Brain microvascular endothelial cell (primary cell): ENCODE measurements around the gene FJX1.

Source experiments
- DNase-seq: peaks from one replicate; pipeline ENCODE4 v3.0.0-alpha.2; 2020
- H3K27ac ChIP-seq: fragments of 250-450 bp; sonication (Bioruptor Pico); 2 replicates; pipeline ENCODE4 v1.5.1; 2020; ENCODE audit warnings: mild to moderate bottlenecking, moderate library complexity
- H3K27me3 ChIP-seq: fragments of 250-450 bp; sonication (Bioruptor Pico); replicated peaks from 2 replicates; pipeline ENCODE4 v1.5.1; 2020; ENCODE audit warnings: mild to moderate bottlenecking
- H3K36me3 ChIP-seq: fragments of 250-450 bp; sonication (Bioruptor Pico); replicated peaks from 2 replicates; pipeline ENCODE4 v1.5.1; 2020; ENCODE audit warnings: mild to moderate bottlenecking
- H3K4me3 ChIP-seq: 2 replicates; pipeline ENCODE4 v1.5.1; 2011; ENCODE audit warnings: low read depth, mild to moderate bottlenecking, control low read depth, low read length, moderate library complexity
- CTCF ChIP-seq: IDR thresholded peaks from 2 replicates; pipeline ENCODE4 v1.5.1; 2011; ENCODE audit warnings: low read depth, mild to moderate bottlenecking, moderate library complexity, low read length, control low read depth, inconsistent platforms; ENCODE audit errors: missing control alignments
- in situ Hi-C: cut with HindIII; loops from 2 replicates; pipeline ENCODE4 v1.10.0; 2017; ENCODE audit warnings: low sequenced_read_pairs, low pct_ligation_motif_present

Gene FJX1

GRCh38 chr11:35583126-35583525 lies 35.1 kb upstream of the FJX1 start:
- Histone ChIP-seq H3K4me3 (no peak overlapping the region), H3K27ac (peak overlapping the region; percentile 43), H3K27me3 (no peaks in the 10 kb centered on the region), H3K36me3 (no peaks in the 10 kb centered on the region)
- in situ Hi-C loops, result no loop called here
- no peak for TF ChIP-seq CTCF
- DNase-seq, result peak; percentile 65

GRCh38 chr11:35583843-35584242 lies 34.4 kb upstream of the FJX1 start:
- Histone ChIP-seq H3K27me3 (no peaks in the 10 kb centered on the region), H3K36me3 (no peaks in the 10 kb centered on the region), H3K4me3 (no peak overlapping the region), H3K27ac (peak overlapping the region; percentile 43)
- in situ Hi-C loops, result no loop called here
- no peak for TF ChIP-seq CTCF
- no peak for DNase-seq

- Histone ChIP-seq H3K36me3 (no peaks in the 10 kb centered on the region), H3K27me3 (no peaks in the 10 kb centered on the region), H3K27ac (peak overlapping the region; percentile 43), H3K4me3 (no peak overlapping the region)
- TF ChIP-seq CTCF, result no peak
- in situ Hi-C loops, result no loop called here
- peak; percentile 66 for DNase-seq
These were observed 33.9 kb upstream of the FJX1 start for GRCh38 chr11:35584321-35584720.

- no peaks in the 10 kb centered on the region for H3K27me3 ChIP-seq
- H3K4me3 ChIP-seq, result no peak overlapping the region
- H3K36me3 ChIP-seq, result no peaks in the 10 kb centered on the region
- no peak for TF ChIP-seq CTCF
- H3K27ac ChIP-seq, result no peak overlapping the region
- DNase-seq, result no peak
- in situ Hi-C loops, result no loop called here
These were observed 32.8 kb upstream of the FJX1 start for GRCh38 chr11:35585416-35585815.

- no peaks in the 10 kb centered on the region for H3K27me3 ChIP-seq
- H3K27ac ChIP-seq, result no peak overlapping the region
- no peak overlapping the region for H3K4me3 ChIP-seq
- no peak for DNase-seq
- in situ Hi-C loops, result no loop called here
- no peak for TF ChIP-seq CTCF
- no peaks in the 10 kb centered on the region for H3K36me3 ChIP-seq
These were observed 32.0 kb upstream of the FJX1 start for GRCh38 chr11:35586222-35586621.

GRCh38 chr11:35587972-35588371 lies 30.3 kb upstream of the FJX1 start:
- no peak overlapping the region for H3K4me3 ChIP-seq
- no peaks in the 10 kb centered on the region for H3K36me3 ChIP-seq
- no peak for TF ChIP-seq CTCF
- no peak for DNase-seq
- in situ Hi-C loops, result no loop called here
- H3K27ac ChIP-seq, result peak overlapping the region; percentile 57
- no peaks in the 10 kb centered on the region for H3K27me3 ChIP-seq
